ENCODE data around the gene MFAP5.
"Not testable (repeated sequence)": the region's sequence is repeated elsewhere in the genome, so short reads cannot be mapped to it uniquely, and the experiment has no call there.

The MFAP5 gene

GRCh38 chr12:8672381-8672780, 9.8 kb upstream of the MFAP5 start:
- no peak for DNase-seq

DNA sequence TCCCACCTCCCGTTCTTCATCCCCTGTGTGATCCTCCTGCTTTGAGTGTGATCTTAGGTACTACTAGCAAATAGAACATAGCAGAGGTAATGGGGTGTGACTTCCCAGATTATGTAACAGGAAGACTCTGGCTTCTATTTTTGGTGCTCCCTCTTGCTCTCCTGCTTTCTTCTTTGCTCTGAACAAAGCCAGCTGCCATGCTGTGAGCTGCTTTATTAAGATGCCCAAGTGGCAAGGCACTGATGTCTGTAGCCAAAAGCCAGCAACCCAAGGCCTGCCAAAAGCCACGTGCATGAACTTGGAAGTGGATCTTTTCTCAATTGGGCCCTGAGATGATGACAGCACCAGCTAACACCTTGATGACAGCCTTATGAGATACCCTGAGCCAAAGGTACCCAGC, 5.8 kb upstream of the MFAP5 start:
- DNase-seq = no peak

DNA sequence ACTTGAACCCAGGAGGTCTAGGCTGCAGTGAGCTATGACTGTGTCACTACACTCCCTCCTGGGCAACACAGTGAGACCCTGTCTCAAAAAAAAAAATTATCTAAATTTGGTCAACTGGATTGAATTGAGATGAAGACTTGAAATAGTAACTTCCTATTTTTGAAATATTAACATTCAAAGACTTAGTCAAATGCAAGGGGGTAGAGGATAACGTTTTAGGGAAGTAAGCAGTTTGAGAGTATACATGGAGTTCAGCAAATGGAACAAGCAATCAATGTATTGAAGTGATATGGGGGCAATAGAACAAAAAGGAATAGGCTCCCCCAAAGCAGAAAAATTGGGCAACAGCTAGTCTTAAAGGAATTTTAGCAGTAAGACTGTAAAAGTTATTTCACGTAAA, 4.6 kb upstream of the MFAP5 start:
- DNase-seq = no peak

DNA sequence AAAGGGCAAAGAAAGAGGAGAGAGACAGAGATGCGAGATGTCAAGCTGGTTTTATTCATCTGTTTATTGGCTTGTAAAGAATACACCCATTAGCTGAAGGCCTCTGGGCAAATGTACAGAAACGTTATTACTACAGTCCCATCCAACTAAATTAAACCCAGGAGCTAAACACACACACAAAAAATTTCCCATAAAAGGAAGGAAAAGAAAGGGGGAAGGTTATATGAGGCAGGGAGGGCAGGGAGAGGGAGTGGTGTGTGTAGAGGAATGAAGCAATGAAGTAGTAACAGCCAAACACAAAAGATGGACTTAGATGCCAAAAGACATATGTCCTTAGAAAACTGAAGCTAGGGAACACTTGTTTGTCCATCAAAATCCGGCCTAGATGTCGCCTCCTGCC, 3.1 kb upstream of the MFAP5 start:
- no peak for DNase-seq

DNA sequence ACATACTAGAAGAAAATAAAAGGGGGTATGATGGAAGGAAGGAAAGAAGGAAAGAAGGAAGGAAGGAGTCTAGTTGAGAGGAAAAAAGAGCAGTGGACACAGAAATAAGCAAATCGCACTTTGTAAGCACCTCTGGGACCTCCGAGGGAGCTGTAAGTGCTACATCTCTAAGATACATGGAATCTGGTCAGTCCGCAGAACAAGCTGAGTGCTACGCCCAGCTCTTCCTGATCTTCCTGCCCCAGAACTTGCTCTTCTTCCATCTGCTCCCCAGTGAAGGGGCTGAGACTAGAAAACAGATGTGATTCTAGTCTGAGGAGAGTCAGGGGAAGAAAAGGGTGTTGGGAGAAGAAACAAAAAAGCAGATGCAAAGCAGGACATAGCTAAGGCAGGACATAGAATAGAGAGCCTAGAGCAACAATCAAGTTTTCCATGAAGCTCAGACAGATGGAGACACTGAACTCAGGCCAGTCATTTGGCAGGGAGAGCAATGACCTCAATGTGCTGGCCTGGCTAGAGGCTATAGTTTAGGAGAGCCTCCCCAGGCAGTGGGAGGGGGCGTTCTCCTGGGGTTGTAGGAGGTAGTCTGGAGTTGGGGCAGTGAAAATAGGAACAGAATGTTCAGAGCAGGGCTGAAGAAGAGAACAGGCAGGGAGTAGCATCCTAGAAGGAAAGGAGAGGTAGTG, 1.7 kb upstream of the MFAP5 start:
- no peak for DNase-seq

- no peak for DNase-seq
Observed at GRCh38 chr12:8661751-8662150, 875 bp downstream of the MFAP5 start.

DNA sequence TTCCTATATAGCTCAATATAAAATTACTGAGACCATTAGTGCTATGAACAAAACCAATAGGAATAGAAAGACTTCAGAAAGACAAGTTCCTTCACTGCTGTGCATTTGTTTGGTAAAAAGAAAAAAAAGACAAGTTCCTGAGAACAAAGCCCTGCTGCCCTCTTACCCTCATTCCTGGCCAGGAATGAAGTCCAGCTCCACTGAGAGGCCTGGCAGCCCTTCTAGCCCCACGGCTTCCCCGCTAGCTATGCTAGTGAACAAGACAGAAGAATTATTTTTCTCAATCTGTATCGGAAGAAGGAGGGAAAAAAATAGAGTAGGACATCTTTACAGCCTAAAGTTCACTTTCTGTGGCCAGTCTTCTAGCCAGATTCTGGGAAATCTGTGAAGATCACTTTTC, 1.6 kb downstream of the MFAP5 start:
- no peak for DNase-seq

DNA sequence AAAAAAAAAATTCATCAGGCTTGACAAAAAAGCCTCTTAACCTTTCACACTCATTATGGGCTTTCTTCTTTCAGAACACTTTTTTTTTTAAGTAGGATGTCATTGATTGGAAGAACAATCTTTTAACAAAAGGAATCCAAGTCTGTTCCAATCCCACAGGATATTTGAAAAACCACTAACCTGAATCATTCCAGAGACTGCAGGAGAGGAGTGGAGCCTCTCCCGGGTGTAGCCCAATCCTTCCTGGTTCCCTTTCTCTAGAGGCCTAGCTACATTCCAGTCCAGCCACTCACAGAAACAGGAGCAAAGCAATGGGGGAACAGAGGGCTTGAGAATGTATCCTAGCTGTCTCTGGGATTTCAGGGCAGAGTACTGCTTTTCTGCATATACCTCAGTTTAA, 4.3 kb downstream of the MFAP5 start:
- DNase-seq = no peak

- no peak for DNase-seq
Observed at GRCh38 chr12:8655421-8655820, 7.2 kb downstream of the MFAP5 start.

GRCh38 chr12:8648576-8649205, 13.9 kb downstream of the MFAP5 start:
- DNase-seq = no peak

DNA sequence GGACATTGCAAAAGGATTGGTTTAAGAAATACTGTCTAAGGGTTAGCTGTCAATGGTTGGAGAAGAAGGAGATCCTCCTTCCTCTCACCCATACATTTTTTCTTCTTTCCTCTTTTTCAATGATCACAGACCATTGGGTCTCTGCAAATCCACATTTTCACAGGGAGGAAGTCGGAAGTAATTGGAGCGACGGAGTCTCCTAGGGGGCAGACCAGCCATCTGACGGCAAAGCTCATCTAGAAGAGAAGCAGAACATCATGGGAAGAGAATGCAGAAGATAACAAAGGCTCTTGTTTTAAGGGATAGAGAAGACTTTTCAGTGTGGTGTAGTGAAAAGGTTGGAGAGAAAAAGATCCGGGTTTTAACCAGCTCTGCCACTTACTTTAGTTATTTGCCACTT, 14.7 kb downstream of the MFAP5 start:
- DNase-seq = no peak

GRCh38 chr12:8644345-8645248, 18.0 kb downstream of the MFAP5 start:
- DNase-seq = no peak

GRCh38 chr12:8642775-8643174, 19.9 kb downstream of the MFAP5 start:
- no peak for DNase-seq

GRCh38 chr12:8639936-8640335, 22.7 kb downstream of the MFAP5 start:
- DNase-seq = no peak

DNA sequence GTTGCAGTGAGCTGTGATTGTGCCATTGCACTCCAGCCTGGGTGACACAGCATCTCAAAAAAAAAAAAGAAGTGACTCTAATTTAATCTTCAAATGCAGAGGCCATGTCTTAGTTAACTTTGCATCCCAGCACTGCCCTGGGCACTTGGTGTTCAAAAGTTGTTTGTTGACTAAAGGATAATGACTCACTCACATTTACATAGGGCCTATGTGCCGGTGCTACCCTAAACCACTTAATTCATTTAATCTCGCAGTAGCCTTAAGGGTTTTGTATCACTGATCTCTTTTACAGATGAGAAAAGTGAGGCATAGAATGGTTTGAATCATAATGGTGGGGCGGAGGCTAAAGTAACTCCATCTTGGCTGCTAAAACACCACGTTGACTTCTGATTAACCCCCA, 23.7 kb downstream of the MFAP5 start:
- DNase-seq = no peak

- no peak for DNase-seq
Observed at GRCh38 chr12:8637666-8638065, 25.0 kb downstream of the MFAP5 start.

DNA sequence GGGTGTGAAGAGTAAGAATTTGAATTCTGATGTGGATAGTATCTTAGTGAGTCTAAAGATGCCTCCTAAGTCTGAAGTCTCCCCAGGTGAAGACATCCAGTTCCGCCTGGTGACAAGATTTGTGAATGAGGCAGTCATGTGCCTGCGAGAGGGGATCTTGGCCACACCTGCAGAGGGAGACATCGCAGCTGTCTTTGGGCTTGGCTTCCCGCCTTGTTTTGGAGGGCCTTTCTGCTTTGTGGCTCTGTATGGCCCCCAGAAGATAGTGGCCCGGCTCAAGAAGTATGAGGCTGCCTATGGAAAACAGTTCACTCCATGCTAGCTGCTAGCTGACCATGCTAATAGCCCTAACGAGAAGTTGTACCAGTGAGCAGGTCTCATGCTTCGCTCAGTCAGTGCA, 25.4 kb downstream of the MFAP5 start:
- DNase-seq = no peak

- no peak for DNase-seq
Observed at GRCh38 chr12:8636581-8636980, 26.0 kb downstream of the MFAP5 start.

DNA sequence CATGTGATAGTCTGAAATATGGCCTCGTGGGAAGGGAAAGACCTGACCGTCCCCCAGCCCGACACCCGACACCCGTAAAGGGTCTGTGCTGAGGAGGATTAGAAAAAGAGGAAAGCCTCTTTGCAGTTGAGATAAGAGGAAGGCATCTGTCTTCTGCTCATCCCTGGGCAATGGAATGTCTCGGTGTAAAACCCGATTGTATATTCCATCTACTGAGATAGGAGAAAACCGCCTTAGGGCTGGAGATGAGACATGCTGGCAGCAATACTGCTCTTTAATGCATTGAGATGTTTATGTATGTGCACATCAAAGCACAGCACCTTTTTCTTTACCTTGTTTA, 26.6 kb downstream of the MFAP5 start:
- DNase-seq = not testable (repeated sequence)

DNA sequence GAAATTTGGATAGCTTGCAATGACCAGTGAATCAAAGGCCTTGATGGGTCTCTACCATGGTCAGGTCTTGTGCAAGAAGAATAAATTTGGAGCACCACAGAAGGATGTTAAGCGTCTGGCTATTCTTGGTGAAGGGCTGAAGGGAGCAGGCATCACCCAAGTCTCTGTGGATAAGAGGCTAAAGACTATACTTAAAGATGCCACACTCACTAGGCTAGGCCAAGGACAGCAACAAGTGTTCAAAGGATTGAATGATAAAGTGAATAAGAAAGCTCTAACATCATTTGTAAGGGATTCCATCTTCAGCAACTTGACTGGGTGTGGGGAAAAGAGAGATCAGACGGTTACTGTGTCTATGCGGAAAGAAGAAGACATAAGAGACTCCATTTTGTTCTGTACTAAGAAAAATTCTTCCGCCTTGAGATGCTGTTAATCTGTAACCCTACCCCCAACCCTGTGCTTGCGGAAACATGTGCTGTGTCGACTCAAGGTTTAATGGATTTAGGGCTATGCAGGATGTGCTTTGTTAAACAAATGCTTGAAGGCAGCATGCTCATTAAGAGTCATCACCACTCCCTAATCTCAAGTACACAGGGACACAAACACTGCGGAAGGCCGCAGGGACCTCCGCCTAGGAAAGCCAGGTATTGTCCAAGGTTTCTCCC, 27.2 kb downstream of the MFAP5 start:
- DNase-seq = not testable (repeated sequence)

DNA sequence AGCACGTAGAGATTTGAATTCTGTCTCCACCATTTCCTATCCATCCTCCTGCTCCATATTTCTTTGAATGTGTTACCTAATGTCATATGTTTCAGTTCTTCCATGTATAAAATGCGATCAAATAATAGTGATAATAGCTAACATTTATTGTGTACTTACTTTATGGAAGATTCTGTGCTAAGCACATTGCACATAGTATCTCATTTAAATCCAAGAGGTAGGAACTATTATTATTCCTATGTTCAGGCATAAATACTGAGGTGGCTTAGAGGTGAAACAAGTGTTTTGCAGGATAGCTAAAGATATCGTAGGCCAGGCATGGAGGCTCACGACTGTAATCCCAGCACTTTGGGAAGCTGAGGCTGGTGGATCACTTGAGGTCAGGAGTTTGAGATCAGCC, 32.5 kb downstream of the MFAP5 start:
- no peak for DNase-seq

DNA sequence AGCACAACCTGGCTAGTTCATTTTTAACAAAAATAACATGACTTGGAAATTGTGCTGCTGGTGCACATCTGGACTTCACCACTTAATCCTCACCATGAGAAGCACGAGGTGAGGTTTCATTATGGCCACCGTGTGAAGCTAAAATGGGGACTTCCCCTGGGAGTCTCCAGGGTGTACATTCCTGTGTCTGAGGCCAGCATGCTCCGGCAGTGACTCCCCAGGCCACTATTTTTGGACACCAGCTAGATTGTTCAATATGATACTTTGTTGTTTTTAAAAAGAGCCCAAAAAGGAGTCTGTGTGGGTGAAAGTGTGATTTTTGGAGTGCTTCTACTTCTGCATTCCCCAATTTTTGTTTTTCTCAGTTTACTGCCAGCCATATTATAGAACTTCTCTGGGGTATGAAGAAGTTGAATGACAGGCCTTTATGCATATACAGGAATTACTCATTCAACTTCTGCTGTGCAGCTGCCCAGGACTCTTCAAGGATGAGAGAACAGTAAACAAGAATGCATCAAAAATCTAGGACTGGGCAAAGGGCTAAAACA, 33.1 kb downstream of the MFAP5 start:
- no peak for DNase-seq

- DNase-seq = no peak
Observed at GRCh38 chr12:8628731-8629130, 33.9 kb downstream of the MFAP5 start.

Data from SHP77 treated with DMSO at 0.1 percent for 48 hours (cell line).